HG02763 (cell line): ENCODE results near the gene KNDC1.

Source experiments
- ATAC-seq: cut with Tn5 transposase; IDR thresholded peaks from one replicate; pipeline ENCODE4 v1.9.1; 2021; ENCODE audit warnings: mild to moderate bottlenecking, moderate library complexity; ENCODE audit not compliant: unreplicated experiment

Gene KNDC1

GRCh38 chr10:133176546-133176945 lies 16.5 kb downstream of the KNDC1 start:
- no peak for ATAC-seq

- ATAC-seq, result no peak
Observed at GRCh38 chr10:133177380-133178157, 17.6 kb downstream of the KNDC1 start.

- no peak for ATAC-seq
Observed at GRCh38 chr10:133178357-133179127, 18.5 kb downstream of the KNDC1 start.

- ATAC-seq, result no peak
Observed at GRCh38 chr10:133179128-133179520, 19.1 kb downstream of the KNDC1 start.

GRCh38 chr10:133179651-133180050 lies 19.6 kb downstream of the KNDC1 start:
- no peak for ATAC-seq

- no peak for ATAC-seq
Observed at GRCh38 chr10:133180192-133180964, 20.4 kb downstream of the KNDC1 start.

- no peak for ATAC-seq
Observed at GRCh38 chr10:133180965-133181639, 21.1 kb downstream of the KNDC1 start.

GRCh38 chr10:133182190-133182589 lies 22.2 kb downstream of the KNDC1 start:
- no peak for ATAC-seq

- ATAC-seq, result no peak
Observed at GRCh38 chr10:133182791-133183645, 23.0 kb downstream of the KNDC1 start.

GRCh38 chr10:133183646-133184378 lies 23.8 kb downstream of the KNDC1 start:
- no peak for ATAC-seq

GRCh38 chr10:133184591-133185244 lies 24.7 kb downstream of the KNDC1 start:
- ATAC-seq, result no peak

GRCh38 chr10:133185421-133185820 lies 25.4 kb downstream of the KNDC1 start:
- ATAC-seq, result no peak

- no peak for ATAC-seq
Observed at GRCh38 chr10:133185916-133186315, 25.9 kb downstream of the KNDC1 start.

- ATAC-seq, result no peak
Observed at GRCh38 chr10:133186416-133187090, 26.5 kb downstream of the KNDC1 start.

GRCh38 chr10:133187091-133187905 lies 27.3 kb downstream of the KNDC1 start:
- ATAC-seq, result no peak

GRCh38 chr10:133187906-133188681 lies 28.1 kb downstream of the KNDC1 start:
- no peak for ATAC-seq

GRCh38 chr10:133189256-133189655 lies 29.2 kb downstream of the KNDC1 start:
- no peak for ATAC-seq
